ENCODE measurements around the gene SHFL. TPM values are rescaled to one million over a fixed set of nuclear protein-coding genes. Genes with fewer than 3 reads are reported as not detected.
A peak's percentile ranks its signal among the peaks of the same experiment; 100 is the strongest.

Gene SHFL
- total RNA-seq, 1 donor from 2014 or later: 5.0 TPM

DNA sequence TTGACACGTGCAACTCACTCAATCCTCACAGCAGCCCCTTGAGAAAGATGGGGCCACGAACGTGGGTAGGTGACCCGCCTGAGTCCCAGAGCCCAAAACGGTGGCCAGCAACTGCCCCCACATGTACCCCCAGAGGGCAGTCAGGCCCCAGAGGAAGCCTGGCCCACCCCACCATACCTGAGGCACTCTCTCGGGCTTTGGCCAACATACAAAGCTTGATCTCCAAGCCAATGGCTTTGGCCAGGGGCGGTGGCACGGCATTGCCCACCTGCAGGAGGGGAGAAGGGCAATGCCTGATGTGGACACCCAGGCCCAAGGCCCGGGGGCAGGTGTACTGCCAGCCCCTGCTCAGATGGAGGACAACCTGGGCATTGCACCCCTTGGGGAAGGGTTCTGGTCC, 47.9 kb downstream of the SHFL start:
- no peak for FAIRE-seq
- no peaks in the 10 kb centered on the region for H3K27me3 ChIP-seq (ENCODE audit: control insufficient read depth, insufficient read depth, low read length)
- no peak overlapping the region for H3K4me3 ChIP-seq (ENCODE audit: low read depth, low read length)
- TF ChIP-seq, protein P1, sequence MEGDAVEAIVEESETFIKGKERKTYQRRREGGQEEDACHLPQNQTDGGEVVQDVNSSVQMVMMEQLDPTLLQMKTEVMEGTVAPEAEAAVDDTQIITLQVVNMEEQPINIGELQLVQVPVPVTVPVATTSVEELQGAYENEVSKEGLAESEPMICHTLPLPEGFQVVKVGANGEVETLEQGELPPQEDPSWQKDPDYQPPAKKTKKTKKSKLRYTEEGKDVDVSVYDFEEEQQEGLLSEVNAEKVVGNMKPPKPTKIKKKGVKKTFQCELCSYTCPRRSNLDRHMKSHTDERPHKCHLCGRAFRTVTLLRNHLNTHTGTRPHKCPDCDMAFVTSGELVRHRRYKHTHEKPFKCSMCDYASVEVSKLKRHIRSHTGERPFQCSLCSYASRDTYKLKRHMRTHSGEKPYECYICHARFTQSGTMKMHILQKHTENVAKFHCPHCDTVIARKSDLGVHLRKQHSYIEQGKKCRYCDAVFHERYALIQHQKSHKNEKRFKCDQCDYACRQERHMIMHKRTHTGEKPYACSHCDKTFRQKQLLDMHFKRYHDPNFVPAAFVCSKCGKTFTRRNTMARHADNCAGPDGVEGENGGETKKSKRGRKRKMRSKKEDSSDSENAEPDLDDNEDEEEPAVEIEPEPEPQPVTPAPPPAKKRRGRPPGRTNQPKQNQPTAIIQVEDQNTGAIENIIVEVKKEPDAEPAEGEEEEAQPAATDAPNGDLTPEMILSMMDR (IDR thresholded peaks at IDR 0.05; ENCODE audit: insufficient read depth, low read length, severe bottlenecking): no peak
- no peak for DNase-seq (ENCODE audit: low read depth)
- H3K36me3 ChIP-seq (ENCODE audit: control insufficient read depth, insufficient read depth, low read length): peaks cover 16% of the 10 kb centered on the region

DNA sequence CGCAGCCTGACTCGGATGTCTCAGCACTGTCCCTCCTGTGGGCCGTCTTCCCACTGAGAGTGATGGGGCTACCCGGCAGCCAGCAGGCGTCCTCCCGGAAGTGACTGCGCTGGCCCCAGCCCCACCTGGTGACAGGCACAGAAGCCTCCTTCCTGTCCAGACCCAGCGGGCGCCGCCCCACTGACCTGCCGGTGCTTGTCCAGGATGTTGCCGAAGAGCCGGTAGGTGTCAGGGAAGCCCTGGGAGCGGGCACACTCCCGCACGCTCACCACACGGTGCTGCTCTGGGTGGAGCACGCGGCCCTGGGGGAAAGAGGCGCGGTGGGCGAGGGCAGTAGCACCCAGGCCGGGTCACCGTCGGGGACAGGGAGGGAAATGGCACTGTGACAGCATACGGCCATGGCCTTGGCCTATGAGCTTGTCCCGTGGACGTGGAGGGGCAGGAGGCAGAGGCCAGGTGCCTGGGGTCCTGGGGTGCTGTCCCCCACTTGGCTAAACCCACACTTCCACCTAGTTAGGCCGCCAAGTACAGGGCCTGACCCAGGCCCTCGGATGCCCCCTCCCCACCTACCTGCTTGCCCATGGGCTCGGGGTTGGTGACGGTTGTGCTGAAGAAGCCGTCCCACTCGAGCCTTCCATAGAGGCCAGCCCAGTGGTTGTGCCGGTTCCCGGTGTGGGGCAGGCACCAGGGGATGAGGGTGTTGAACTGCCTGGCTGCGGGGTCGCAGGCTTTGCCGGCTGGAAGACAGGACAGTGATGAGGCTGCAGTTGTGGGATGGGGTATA, 49.6 kb downstream of the SHFL start:
- H3K36me3 ChIP-seq (ENCODE audit: control insufficient read depth, insufficient read depth, low read length): peaks cover 28% of the 10 kb centered on the region
- no peaks in the 10 kb centered on the region for H3K27me3 ChIP-seq (ENCODE audit: control insufficient read depth, insufficient read depth, low read length)
- no peak overlapping the region for H3K4me3 ChIP-seq (ENCODE audit: low read depth, low read length)
- FAIRE-seq (no peak), DNase-seq (ENCODE audit: low read depth) (peak; percentile 15)
- TF ChIP-seq, protein P1 (IDR thresholded peaks at IDR 0.05; ENCODE audit: insufficient read depth, low read length, severe bottlenecking): no peak

DNA sequence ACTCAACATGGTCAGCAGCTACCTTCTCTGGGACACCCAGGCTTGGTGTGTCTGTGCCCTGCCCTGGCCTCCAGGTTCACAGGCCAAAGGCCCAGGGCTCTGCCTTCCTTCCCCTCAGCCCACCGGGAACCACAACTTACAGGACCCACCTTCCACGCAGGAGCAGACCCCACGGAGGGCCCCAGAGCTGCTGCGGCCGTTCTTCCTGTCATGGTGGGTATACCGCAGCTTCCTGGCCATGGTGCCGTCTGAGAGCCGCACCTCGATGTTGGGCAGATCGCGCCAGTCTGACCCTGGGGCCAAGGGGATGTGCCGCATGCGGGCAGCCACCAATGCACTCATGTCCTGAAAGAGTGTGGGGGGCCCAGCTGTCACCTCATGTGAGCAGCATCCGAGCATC, 50.8 kb downstream of the SHFL start:
- DNase-seq (ENCODE audit: low read depth) (no peak), FAIRE-seq (no peak)
- H3K27me3 ChIP-seq (ENCODE audit: control insufficient read depth, insufficient read depth, low read length): no peaks in the 10 kb centered on the region
- TF ChIP-seq, protein P1 (IDR thresholded peaks at IDR 0.05; ENCODE audit: insufficient read depth, low read length, severe bottlenecking): no peak
- H3K36me3 ChIP-seq (ENCODE audit: control insufficient read depth, insufficient read depth, low read length): peaks cover 32% of the 10 kb centered on the region
- no peak overlapping the region for H3K4me3 ChIP-seq (ENCODE audit: low read depth, low read length)

DNA sequence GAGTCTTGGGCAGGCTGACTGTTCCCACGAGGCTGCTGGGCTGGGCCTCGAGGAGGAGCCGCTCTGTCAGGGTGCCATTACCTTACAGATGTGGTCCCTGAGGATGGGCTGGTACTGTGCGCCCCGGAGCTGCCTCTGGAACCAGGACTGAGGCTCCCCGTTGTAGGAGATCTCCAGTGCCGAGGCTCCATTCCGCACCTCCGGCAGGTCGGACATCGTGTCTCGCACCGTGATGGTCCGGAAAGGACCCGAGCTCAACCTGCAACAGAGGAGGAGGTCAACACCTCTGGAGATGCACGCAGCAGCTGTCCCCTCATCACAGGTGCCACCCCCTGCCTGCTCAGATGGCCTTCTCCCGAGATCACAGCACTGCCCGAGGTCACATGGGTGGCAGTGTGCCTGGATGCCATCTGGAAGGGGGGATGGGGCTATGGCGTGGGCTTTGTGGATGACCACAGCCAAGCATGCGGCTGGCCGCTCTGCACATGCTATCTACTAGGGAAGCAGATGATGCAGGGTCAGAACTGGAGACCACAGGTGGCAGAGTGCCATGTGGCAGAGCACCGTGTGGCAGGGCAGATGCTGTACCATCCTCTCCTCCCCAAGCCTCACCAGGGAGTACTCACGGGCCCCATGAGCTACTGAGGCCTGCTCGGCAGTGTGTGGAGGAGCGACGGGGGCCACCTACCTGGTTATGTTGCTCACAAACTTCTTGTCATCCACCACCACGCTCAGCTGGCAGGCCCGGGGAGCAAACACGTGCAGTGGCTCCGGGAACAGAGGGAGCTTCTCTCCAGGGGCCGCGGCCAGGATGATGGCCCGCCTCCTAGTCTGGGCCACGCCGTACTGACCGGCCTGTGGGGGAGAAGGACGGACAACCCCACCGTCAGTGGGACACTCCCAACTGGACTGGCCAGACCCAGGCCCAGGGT, 51.9 kb downstream of the SHFL start:
- DNase-seq (ENCODE audit: low read depth): no peak
- TF ChIP-seq, protein P1 (IDR thresholded peaks at IDR 0.05; ENCODE audit: insufficient read depth, low read length, severe bottlenecking): no peak
- H3K4me3 ChIP-seq (ENCODE audit: low read depth, low read length): no peak overlapping the region
- peaks cover 33% of the 10 kb centered on the region for H3K36me3 ChIP-seq (ENCODE audit: control insufficient read depth, insufficient read depth, low read length)
- no peaks in the 10 kb centered on the region for H3K27me3 ChIP-seq (ENCODE audit: control insufficient read depth, insufficient read depth, low read length)
- no peak for FAIRE-seq

DNA sequence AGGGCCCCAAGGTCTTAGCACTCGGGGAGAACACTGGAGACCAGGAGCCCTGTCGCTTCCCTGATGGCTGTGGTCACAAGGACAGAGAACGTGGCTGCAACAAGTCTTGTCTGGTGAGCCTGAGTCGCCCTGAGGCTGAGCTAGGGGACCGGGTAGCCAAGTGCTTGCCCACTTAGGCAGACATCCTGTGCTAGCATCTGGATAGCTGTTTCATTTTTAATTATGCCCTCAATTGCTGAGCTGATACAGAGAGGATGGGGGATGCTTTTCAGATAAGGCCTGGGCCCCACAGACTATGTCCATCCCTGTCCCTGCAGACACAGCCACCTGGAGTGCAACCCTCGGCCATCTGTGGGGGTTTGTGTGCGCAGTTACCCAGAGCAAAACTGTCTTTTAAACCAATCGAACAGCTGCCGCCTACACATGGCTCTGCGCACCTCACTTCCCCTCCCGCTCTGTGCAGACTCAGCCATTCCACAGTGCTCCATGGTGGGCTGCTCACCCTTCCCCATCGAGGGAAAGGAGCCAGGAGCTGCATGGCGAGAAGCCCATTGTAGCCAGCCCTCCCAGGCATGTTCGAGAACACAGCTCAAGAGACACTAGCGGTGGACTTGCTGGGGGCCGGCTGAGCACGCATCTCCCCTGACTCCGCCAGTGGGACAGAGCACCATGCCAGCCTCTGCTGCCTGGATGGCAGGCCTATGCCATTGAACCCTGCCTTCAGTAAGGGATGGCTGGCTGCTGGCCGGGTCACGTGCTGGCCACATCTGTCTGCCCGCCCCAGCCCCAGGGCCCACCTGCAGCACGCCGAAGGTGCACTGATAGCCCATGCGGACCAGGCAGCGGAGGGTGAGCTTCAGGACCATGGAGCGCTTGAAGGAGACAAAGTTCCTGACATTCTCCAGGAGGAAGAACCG, 53.0 kb downstream of the SHFL start:
- TF ChIP-seq, protein P1 (IDR thresholded peaks at IDR 0.05; ENCODE audit: insufficient read depth, low read length, severe bottlenecking): no peak
- DNase-seq (ENCODE audit: low read depth) (no peak), FAIRE-seq (no peak)
- H3K36me3 ChIP-seq (ENCODE audit: control insufficient read depth, insufficient read depth, low read length): peaks cover 37% of the 10 kb centered on the region
- no peaks in the 10 kb centered on the region for H3K27me3 ChIP-seq (ENCODE audit: control insufficient read depth, insufficient read depth, low read length)
- H3K4me3 ChIP-seq (ENCODE audit: low read depth, low read length): no peak overlapping the region
